Right lobe of liver (tissue), 6 donors: ENCODE results near the gene CYLD. TPM values are rescaled to one million over a fixed set of nuclear protein-coding genes. Genes with fewer than 3 reads are reported as not detected.

Experiments
- ATAC-seq, 4 donors: fragments of 200-7000 bp; cut with Tn5 transposase; one replicate each; pipeline ENCODE4 v1.9.1; 2020; ENCODE audit warnings: mild to moderate bottlenecking in 4 of 4, moderate library complexity in 4 of 4
- DNase-seq, 3 donors: peaks; one replicate each; pipeline ENCODE4 v3.0.0-alpha.2; 2020
- H3K27ac ChIP-seq, 3 donors: fragments of 200-600 bp; one replicate each; pipeline ENCODE4 v1.8.0; 2022
- H3K27me3 ChIP-seq, 2 donors: fragments of 200-600 bp; one replicate each; pipeline ENCODE4 v1.8.0; 2022
- H3K36me3 ChIP-seq, 4 donors: fragments of 200-600 bp; sonication (generic) in 1 of 4; one replicate each; pipeline versions ENCODE4 v1.5.1 to v1.8.0; 2017 to 2022; ENCODE audit warnings: control low read depth in 1 of 4
- H3K4me1 ChIP-seq, 4 donors: fragments of 200-600 bp; sonication (generic) in 1 of 4; one replicate each; pipeline versions ENCODE4 v1.5.1 to v1.8.0; 2017 to 2022; ENCODE audit warnings: control low read depth in 1 of 4
- H3K4me3 ChIP-seq, 3 donors: fragments of 200-600 bp; one replicate each; pipeline ENCODE4 v1.8.0; 2022
- H3K9me3 ChIP-seq, 4 donors: fragments of 200-600 bp; sonication (generic) in 1 of 4; one replicate each; pipeline versions ENCODE4 v1.5.1 to v1.8.0; 2017 to 2022; ENCODE audit warnings: control low read depth in 1 of 4
- CTCF ChIP-seq, 4 donors: fragments of 200-600 bp in 3 of 4; fragments of 450-650 bp in 1 of 4; IDR thresholded peaks; one replicate each; pipeline versions ENCODE4 v1.5.1 to v1.8.0; 2016 to 2022; ENCODE audit warnings: antibody characterized with exemption in 4 of 4, mild to moderate bottlenecking in 2 of 4
- POLR2A ChIP-seq: fragments of 450-650 bp; IDR thresholded peaks from one replicate; pipeline ENCODE4 v1.6.1; 2017; ENCODE audit warnings: antibody characterized with exemption, mild to moderate bottlenecking
- WGBS: methylation state at CpG from one replicate; pipeline ENCODE4 v1.1.6; 2018; ENCODE audit warnings: low coverage, low lambda C conversion rate; ENCODE audit not compliant: insufficient coverage; ENCODE audit errors: missing lambda C conversion rate; 5-methylcytosine and 5-hydroxymethylcytosine counted together
- intact Hi-C, 2 donors: fragments of 100-400 bp; cut with DNase I; formaldehyde crosslinking; loops; one replicate each; pipeline versions ENCODE4 v1.11.2 to v1.14.1; 2022
- microRNA-seq, 2 donors: library from miRNA; unstranded; fragments of <30 nt; microRNA quantifications; one replicate each; pipeline ENCODE4, GENCODE V29; 2019 to 2020
- small RNA-seq, 2 experiments: library from RNA; depleted of rRNA; stranded (forward); fragments of <200 nt; gene quantifications; one replicate each; pipeline ENCODE3, GENCODE V24; 2016
- total RNA-seq, 6 experiments: library from RNA; depleted of rRNA in 2 of 6; stranded (reverse); fragments of >200 nt in 2 of 6; fragmentation: NEBNext Ultra II Directional in 3 of 6; extraction: Animal tissue kit (Norgen Biotek cat#: 25700) in 3 of 6; gene quantifications; one replicate each; pipeline versions ENCODE4 v1.1.0 to v1.2.4, GENCODE V29; 2016 to 2023
- donor health status: DM: no; HTN: yes; CAD: no.
- donor health status: DM: no; HTN: no; CAD: no.
- donor health status: DM: no; HTN: no; CAD: no.
- donor health status: DM: no; HTN: yes; CAD: no.
- donor health status: DM: no; HTN: yes; CAD: no.

The CYLD gene
- total RNA-seq, 6 experiments from 2014 or later, result 17.0 to 34.2 (median 19.5) TPM

GRCh38 chr16:50846511-50846910 is 104.6 kb downstream of the CYLD start:
- Histone ChIP-seq H3K9me3 (no peaks in the 10 kb centered on the region), H3K36me3 (no peaks in the 10 kb centered on the region), H3K4me1 (peaks cover 0 to 59% (median 25%) of the 10 kb centered on the region in 4 donors), H3K27ac (peak overlapping the region in 1 of 3 donors; percentile 86), H3K27me3 (no peaks in the 10 kb centered on the region), H3K4me3 (no peak overlapping the region)
- no CpG with 5 or more reads among the region's 2 CpGs for WGBS
- DNase-seq (no peak), ATAC-seq (no peak)
- intact Hi-C loops, result no loop called here
- TF ChIP-seq CTCF (IDR thresholded peaks at IDR 0.05) (no peak), POLR2A (no peak)

GRCh38 chr16:50847166-50847565 is 105.3 kb downstream of the CYLD start:
- 81% methylated on average over 3 of the region's 3 CpGs for WGBS

GRCh38 chr16:50848755-50849514 is 107.0 kb downstream of the CYLD start:
- peaks cover 0 to 38% (median 15%) of the 10 kb centered on the region in 4 donors for H3K4me1 ChIP-seq
- peak; percentile 64 to 86 (median 72) for ATAC-seq
- WGBS, result 30% methylated on average over 7 of the region's 7 CpGs
- TF ChIP-seq CTCF (IDR thresholded peaks at IDR 0.05), result peak in 2 of 4 donors; percentile 4 to 39
- TF ChIP-seq POLR2A, result no peak
- H3K27me3 ChIP-seq, result no peaks in the 10 kb centered on the region
- H3K36me3 ChIP-seq, result no peaks in the 10 kb centered on the region
- intact Hi-C loops, result no loop called here
- H3K9me3 ChIP-seq, result no peaks in the 10 kb centered on the region
- peak in 1 of 3 donors; percentile 73 for DNase-seq
- no peak overlapping the region for H3K4me3 ChIP-seq
- H3K27ac ChIP-seq, result peak overlapping the region in 2 of 3 donors; percentile 48 to 86

More at GRCh38 chr16:50847166-50847565, 105.3 kb downstream of the CYLD start:
- ATAC-seq (no peak), DNase-seq (no peak)
- Histone ChIP-seq H3K9me3 (no peaks in the 10 kb centered on the region), H3K4me3 (no peak overlapping the region), H3K4me1 (peaks cover 0 to 55% (median 23%) of the 10 kb centered on the region in 4 donors), H3K36me3 (no peaks in the 10 kb centered on the region), H3K27ac (peak overlapping the region in 1 of 3 donors; percentile 86), H3K27me3 (no peaks in the 10 kb centered on the region)
- intact Hi-C loops, result no loop called here
- TF ChIP-seq POLR2A (no peak), CTCF (IDR thresholded peaks at IDR 0.05) (no peak)

Small RNA genes lying within 50 kb of the gene (microRNA-seq; reads per million reads assigned to microRNA genes)
- gene MIR3181, result 0.58 to 1.3 reads per million in 2 donors

Small RNA genes lying within 50 kb of the gene (small RNA-seq; reads per million reads assigned to genes)
- 0 to 0.29 reads per million in 2 experiments for gene MIR3181

Other genes with a start within 250 kb of the CYLD start
- 1 to 10 TPM in 5 of 6 experiments, under 1 TPM in 1; 0.69 to 2.6 (median 2.1) TPM for gene NKD1, start 193.7 kb upstream of the CYLD start, total RNA-seq
- 1 to 10 TPM in 1 of 6 experiments, under 1 TPM in 5; 0.31 to 1.9 (median 0.71) TPM for gene SNX20, start 60.8 kb upstream of the CYLD start, total RNA-seq
- gene NOD2, start 48.5 kb upstream of the CYLD start, total RNA-seq, result 1 to 10 TPM in 4 of 6 experiments, under 1 TPM in 2; 0.74 to 6.0 (median 1.4) TPM